ENCODE measurements around the gene CLIC4.
A peak's percentile ranks its signal among the peaks of the same experiment; 100 is the strongest.
"Not testable (repeated sequence)": the region's sequence is repeated elsewhere in the genome, so short reads cannot be mapped to it uniquely, and the experiment has no call there.

The CLIC4 gene

DNA sequence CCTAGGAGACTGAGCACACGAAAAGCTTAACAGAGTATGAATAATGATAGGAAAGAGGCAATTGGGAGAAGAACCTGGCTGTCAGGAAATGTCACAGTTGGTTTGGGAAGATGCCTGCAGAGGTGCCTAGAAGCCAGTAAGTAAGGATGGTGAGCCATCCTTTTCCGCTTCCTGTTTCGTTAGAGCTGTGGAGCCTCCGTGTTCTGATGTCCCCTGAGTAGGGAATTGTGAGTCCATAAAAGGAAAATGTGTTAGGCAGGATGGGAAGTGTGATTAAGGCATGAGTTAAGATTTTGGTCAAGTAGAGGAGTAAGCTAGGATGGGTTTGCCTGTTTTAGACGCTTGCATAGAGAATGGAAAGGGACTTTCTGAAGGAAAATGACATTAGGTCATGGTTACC is 9.0 kb downstream of the CLIC4 start:
- no peak for TF ChIP-seq CTCF (IDR thresholded peaks at IDR 0.05)
- H3K27ac ChIP-seq, result peak overlapping the region; percentile 61
- no peak for DNase-seq (ENCODE audit: low spot score)
- H3K4me3 ChIP-seq, result no peak overlapping the region

DNA sequence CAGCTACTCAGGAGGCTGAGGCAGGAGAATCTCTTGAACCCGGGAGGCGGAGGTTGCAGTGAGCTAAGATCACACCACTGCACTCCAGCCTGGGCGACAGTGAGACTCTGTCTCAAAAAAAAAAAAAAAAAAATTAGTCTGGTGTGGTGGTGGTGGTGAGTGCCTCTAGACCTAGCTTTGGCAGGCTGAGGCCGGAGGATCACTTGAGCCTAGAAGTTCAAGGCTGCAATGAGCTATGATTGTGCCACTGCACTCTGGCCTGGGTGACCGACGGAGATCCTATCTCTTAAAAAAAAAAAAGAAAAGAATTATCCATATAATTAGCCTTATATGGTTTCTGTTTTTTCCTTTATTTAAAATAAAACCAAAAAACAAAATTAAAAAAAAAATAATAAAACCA is 10.1 kb downstream of the CLIC4 start:
- not testable (repeated sequence) for DNase-seq (ENCODE audit: low spot score); H3K4me3 ChIP-seq; H3K27ac ChIP-seq

DNA sequence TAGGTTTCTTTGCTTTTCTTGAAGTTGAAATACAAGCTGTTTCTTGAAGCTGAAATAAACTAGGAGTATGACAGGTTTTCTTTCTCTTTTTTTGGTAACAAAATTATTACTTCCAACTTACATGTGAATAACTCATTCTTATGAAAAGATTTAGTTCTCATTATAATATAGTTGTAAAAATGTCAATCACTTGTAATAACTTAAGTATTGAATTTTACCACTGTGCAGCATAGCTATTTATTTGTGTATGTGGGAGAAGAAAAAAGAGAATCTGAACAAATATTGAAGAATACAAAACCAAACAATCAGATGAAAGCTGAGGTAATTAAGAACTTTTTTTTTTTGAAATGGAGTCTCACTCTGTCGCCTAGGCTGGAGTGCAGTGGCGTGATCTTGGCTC is 11.1 kb downstream of the CLIC4 start:
- no peak for TF ChIP-seq CTCF (IDR thresholded peaks at IDR 0.05)
- H3K4me3 ChIP-seq, result no peak overlapping the region
- H3K27ac ChIP-seq, result no peak overlapping the region
- no peak for DNase-seq (ENCODE audit: low spot score)

- Histone ChIP-seq H3K27ac (no peak overlapping the region), H3K4me3 (no peak overlapping the region)
- DNase-seq (ENCODE audit: low spot score), result no peak
- no peak for TF ChIP-seq CTCF (IDR thresholded peaks at IDR 0.05)
Observed at GRCh38 chr1:24759492-24759891, 14.2 kb downstream of the CLIC4 start.

- H3K4me3 ChIP-seq, result no peak overlapping the region
- no peak for TF ChIP-seq CTCF (IDR thresholded peaks at IDR 0.05)
- peak overlapping the region in 1 of 2 donors; percentile 10 for H3K27ac ChIP-seq
Observed at GRCh38 chr1:24761582-24761981, 16.3 kb downstream of the CLIC4 start.

DNA sequence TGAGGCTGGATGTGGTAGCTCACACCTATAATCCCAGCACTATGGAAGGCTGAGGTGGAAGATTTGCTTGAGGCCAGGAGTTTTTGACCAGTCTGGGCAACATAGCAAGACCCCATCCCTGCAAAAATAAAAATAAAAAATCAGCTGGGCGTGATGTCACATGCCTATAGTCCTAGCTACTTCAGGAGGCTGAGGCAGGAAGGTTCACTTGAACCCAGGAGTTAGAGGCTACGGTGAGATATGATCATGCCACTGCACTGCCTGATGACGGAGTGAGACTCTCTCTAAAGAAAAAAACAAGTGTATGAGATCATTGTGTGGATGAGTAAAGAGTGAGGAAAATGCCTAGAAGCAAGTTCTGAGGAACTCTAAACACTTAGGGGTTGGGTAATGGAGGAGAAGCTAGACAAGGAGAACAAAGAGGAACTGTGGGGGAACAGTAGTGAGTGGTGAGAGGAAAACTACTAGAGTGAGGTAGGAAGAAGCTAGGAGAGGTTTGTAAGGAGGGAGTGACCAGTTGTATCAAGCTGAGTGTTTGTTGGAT is 17.0 kb downstream of the CLIC4 start:
- peak overlapping the region; percentile 35 to 40 for H3K27ac ChIP-seq
- no peak for DNase-seq (ENCODE audit: low spot score)
- TF ChIP-seq CTCF (IDR thresholded peaks at IDR 0.05), result no peak
- H3K4me3 ChIP-seq, result no peak overlapping the region

More at GRCh38 chr1:24761582-24761981, 16.3 kb downstream of the CLIC4 start:
- no peak for DNase-seq (ENCODE audit: low spot score)

DNA sequence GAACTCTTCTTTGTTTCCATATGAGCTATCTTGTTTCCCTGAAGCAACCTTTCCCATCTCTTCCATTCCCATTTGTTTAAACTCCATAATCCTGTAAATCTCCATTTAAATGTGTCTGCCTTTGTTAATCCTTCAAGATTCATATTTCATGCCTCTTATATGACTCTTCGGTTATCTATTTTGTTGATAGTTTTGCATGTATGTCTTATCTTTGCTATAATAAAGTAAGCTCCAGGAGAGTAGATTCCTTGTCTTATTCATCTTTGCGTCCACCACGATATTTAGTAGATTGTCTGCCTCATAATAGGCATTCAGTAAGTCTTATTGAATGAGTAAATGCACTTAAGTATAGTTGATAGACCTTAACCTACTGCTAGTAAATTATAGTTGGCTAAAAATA is 18.4 kb downstream of the CLIC4 start:
- Histone ChIP-seq H3K4me3 (no peak overlapping the region), H3K27ac (no peak overlapping the region)
- DNase-seq (ENCODE audit: low spot score), result no peak
- no peak for TF ChIP-seq CTCF (IDR thresholded peaks at IDR 0.05)

DNA sequence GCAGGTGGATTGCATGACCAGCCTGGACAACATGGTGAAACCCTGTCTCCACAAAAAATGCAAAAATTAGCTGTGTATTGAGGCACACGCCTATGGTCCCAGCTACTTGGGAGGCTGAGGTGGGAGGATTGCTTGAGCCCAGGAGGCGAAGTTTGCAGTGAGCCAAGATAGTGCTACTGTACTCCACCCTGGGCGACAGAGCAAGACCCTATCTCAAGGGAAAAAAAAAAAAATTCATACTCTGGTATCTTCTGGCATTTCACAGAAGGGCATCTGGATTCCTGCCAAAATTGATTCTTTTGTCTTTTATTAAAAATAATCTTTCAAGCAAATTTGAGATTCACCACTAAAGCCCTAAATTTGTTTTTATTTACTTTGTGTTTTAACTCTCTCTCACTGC is 19.2 kb downstream of the CLIC4 start:
- TF ChIP-seq CTCF (IDR thresholded peaks at IDR 0.05), result no peak
- no peak overlapping the region for H3K27ac ChIP-seq
- no peak for DNase-seq (ENCODE audit: low spot score)
- H3K4me3 ChIP-seq, result no peak overlapping the region

All from coronary artery (tissue), 2 donors.